PC-9 (cell line): ENCODE data around the gene KCNAB2.

ENCODE experiments used
- CTCF ChIP-seq: fragments of 200-600 bp; sonication (generic); conservative IDR thresholded peaks from 2 replicates; pipeline ENCODE4 v1.6.1; 2017; ENCODE audit warnings: mixed run types, antibody characterized with exemption, mild to moderate bottlenecking, moderate library complexity
- EZH2 ChIP-seq: fragments of 200-600 bp; sonication (generic); IDR thresholded peaks from 2 replicates; pipeline ENCODE4 v1.8.0; 2017; ENCODE audit warnings: antibody characterized with exemption, low read depth

- TF ChIP-seq CTCF = no peak
- no peak for TF ChIP-seq EZH2
Observed at GRCh38 chr1:6084781-6085495, 39.2 kb downstream of the KCNAB2 start.
